Measurements from ENCODE around the gene STN1.

The STN1 gene

GRCh38 chr10:103855852-103856796 is 61.9 kb downstream of the STN1 start:
- ATAC-seq (ENCODE audit: low read depth) (no peak), DNase-seq (ENCODE audit: low spot score in 2 of 2) (no peak)
- Mint-ChIP-seq H3K27me3 (peaks cover 27% of the 10 kb centered on the region), H3K4me1 (peaks cover 8% of the 10 kb centered on the region), H3K27ac (no peak overlapping the region), H3K9me3 (no peaks in the 10 kb centered on the region), H3K36me3 (no peaks in the 10 kb centered on the region), H3K4me3 (peak overlapping the region; percentile 22)

- H3K4me1 Mint-ChIP-seq, result peaks cover 8% of the 10 kb centered on the region
- peak; percentile 40 for ATAC-seq (ENCODE audit: low read depth)
- no peaks in the 10 kb centered on the region for H3K9me3 Mint-ChIP-seq
- H3K27me3 Mint-ChIP-seq, result peaks cover 31% of the 10 kb centered on the region
- peak within 1 kb of the TSS; percentile 75 for H3K4me3 Mint-ChIP-seq
- no peak for DNase-seq (ENCODE audit: low spot score in 2 of 2)
- no peak within 1 kb of the TSS for H3K27ac Mint-ChIP-seq
- no peaks in the 10 kb centered on the region for H3K36me3 Mint-ChIP-seq
These were observed 62.6 kb downstream of the STN1 start, which contains the start of gene SH3PXD2A for GRCh38 chr10:103855424-103855823. TSS of gene SH3PXD2A (minus strand) at chr10:103855576. CDS start at chr10:103855266, 310 bp downstream.

GRCh38 chr10:103854686-103855391 is 63.1 kb downstream of the STN1 start:
- DNase-seq (ENCODE audit: low spot score in 2 of 2), result no peak
- Mint-ChIP-seq H3K27me3 (peaks cover 33% of the 10 kb centered on the region), H3K4me1 (peaks cover 8% of the 10 kb centered on the region), H3K27ac (no peak overlapping the region), H3K4me3 (peak overlapping the region; percentile 75), H3K9me3 (no peaks in the 10 kb centered on the region), H3K36me3 (no peaks in the 10 kb centered on the region)
- peak; percentile 49 for ATAC-seq (ENCODE audit: low read depth)

- H3K4me3 Mint-ChIP-seq, result peak overlapping the region; percentile 75
- H3K4me1 Mint-ChIP-seq, result peaks cover 8% of the 10 kb centered on the region
- no peaks in the 10 kb centered on the region for H3K9me3 Mint-ChIP-seq
- H3K36me3 Mint-ChIP-seq, result no peaks in the 10 kb centered on the region
- no peak for DNase-seq (ENCODE audit: low spot score in 2 of 2)
- H3K27me3 Mint-ChIP-seq, result peaks cover 30% of the 10 kb centered on the region
- no peak overlapping the region for H3K27ac Mint-ChIP-seq
- peak; percentile 33 for ATAC-seq (ENCODE audit: low read depth)
These were observed 63.7 kb downstream of the STN1 start for GRCh38 chr10:103854265-103854685.

GRCh38 chr10:103853428-103854264 is 64.3 kb downstream of the STN1 start:
- ATAC-seq (ENCODE audit: low read depth) (no peak), DNase-seq (ENCODE audit: low spot score in 2 of 2) (no peak)
- Mint-ChIP-seq H3K4me1 (peaks cover 8% of the 10 kb centered on the region), H3K27me3 (peaks cover 30% of the 10 kb centered on the region), H3K4me3 (peak overlapping the region; percentile 75), H3K27ac (no peak overlapping the region), H3K36me3 (no peaks in the 10 kb centered on the region), H3K9me3 (no peaks in the 10 kb centered on the region)

GRCh38 chr10:103852856-103853255 is 65.1 kb downstream of the STN1 start:
- H3K27me3 Mint-ChIP-seq, result peaks cover 33% of the 10 kb centered on the region
- H3K9me3 Mint-ChIP-seq, result no peaks in the 10 kb centered on the region
- no peak overlapping the region for H3K27ac Mint-ChIP-seq
- peaks cover 8% of the 10 kb centered on the region for H3K4me1 Mint-ChIP-seq
- no peak overlapping the region for H3K4me3 Mint-ChIP-seq
- H3K36me3 Mint-ChIP-seq, result no peaks in the 10 kb centered on the region
- no peak for ATAC-seq (ENCODE audit: low read depth)
- DNase-seq (ENCODE audit: low spot score in 2 of 2), result no peak

- ATAC-seq (ENCODE audit: low read depth), result no peak
- Mint-ChIP-seq H3K27me3 (peaks cover 31% of the 10 kb centered on the region), H3K9me3 (no peaks in the 10 kb centered on the region), H3K36me3 (no peaks in the 10 kb centered on the region), H3K27ac (no peak overlapping the region), H3K4me3 (no peak overlapping the region), H3K4me1 (peaks cover 8% of the 10 kb centered on the region)
- no peak for DNase-seq (ENCODE audit: low spot score in 2 of 2)
These were observed 65.7 kb downstream of the STN1 start for GRCh38 chr10:103852189-103852711.

- Mint-ChIP-seq H3K27ac (no peak overlapping the region), H3K9me3 (no peaks in the 10 kb centered on the region), H3K27me3 (peaks cover 23% of the 10 kb centered on the region), H3K36me3 (no peaks in the 10 kb centered on the region), H3K4me1 (peaks cover 8% of the 10 kb centered on the region), H3K4me3 (no peak overlapping the region)
- DNase-seq (ENCODE audit: low spot score in 2 of 2) (no peak), ATAC-seq (ENCODE audit: low read depth) (no peak)
These were observed 66.7 kb downstream of the STN1 start for GRCh38 chr10:103851261-103851660.

GRCh38 chr10:103850572-103850895 is 67.5 kb downstream of the STN1 start:
- Mint-ChIP-seq H3K9me3 (no peaks in the 10 kb centered on the region), H3K4me1 (peaks cover 14% of the 10 kb centered on the region), H3K4me3 (no peak overlapping the region), H3K36me3 (no peaks in the 10 kb centered on the region), H3K27ac (no peak overlapping the region), H3K27me3 (peaks cover 22% of the 10 kb centered on the region)
- ATAC-seq (ENCODE audit: low read depth) (no peak), DNase-seq (ENCODE audit: low spot score in 2 of 2) (no peak)

- Mint-ChIP-seq H3K9me3 (no peaks in the 10 kb centered on the region), H3K4me1 (peaks cover 18% of the 10 kb centered on the region), H3K4me3 (no peak overlapping the region), H3K27ac (no peak overlapping the region), H3K36me3 (no peaks in the 10 kb centered on the region), H3K27me3 (peaks cover 22% of the 10 kb centered on the region)
- ATAC-seq (ENCODE audit: low read depth), result no peak
- DNase-seq (ENCODE audit: low spot score in 2 of 2), result no peak
These were observed 68.0 kb downstream of the STN1 start for GRCh38 chr10:103849880-103850571.

- H3K27ac Mint-ChIP-seq, result no peak overlapping the region
- DNase-seq (ENCODE audit: low spot score in 2 of 2), result no peak
- no peak for ATAC-seq (ENCODE audit: low read depth)
These were observed 68.6 kb downstream of the STN1 start for GRCh38 chr10:103849212-103849877.

GRCh38 chr10:103847909-103848468 is 70.0 kb downstream of the STN1 start:
- Mint-ChIP-seq H3K27ac (no peak overlapping the region), H3K27me3 (peaks cover 13% of the 10 kb centered on the region), H3K9me3 (no peaks in the 10 kb centered on the region), H3K36me3 (no peaks in the 10 kb centered on the region), H3K4me1 (peaks cover 10% of the 10 kb centered on the region), H3K4me3 (no peak overlapping the region)
- DNase-seq (ENCODE audit: low spot score in 2 of 2), result no peak
- ATAC-seq (ENCODE audit: low read depth), result no peak

More at GRCh38 chr10:103849212-103849877, 68.6 kb downstream of the STN1 start:
- Mint-ChIP-seq H3K4me3 (no peak overlapping the region), H3K27me3 (peaks cover 20% of the 10 kb centered on the region), H3K9me3 (no peaks in the 10 kb centered on the region), H3K4me1 (peaks cover 13% of the 10 kb centered on the region), H3K36me3 (no peaks in the 10 kb centered on the region)
